H1 (cell line): ENCODE data around the gene VSIG2. TPM values are rescaled to one million over a fixed set of nuclear protein-coding genes. Genes with fewer than 3 reads are reported as not detected.

ENCODE experiments used
- CHD7 ChIP-seq: fragments of 300-600 bp; sonication (generic); IDR thresholded peaks from 2 replicates; pipeline ENCODE4 v1.7.1; 2012; ENCODE audit warnings: low read length, moderate library complexity, mild to moderate bottlenecking, inconsistent platforms; ENCODE audit not compliant: insufficient replicate concordance
- polyA plus RNA-seq, 7 experiments: library from polyadenylated mRNA; depleted of rRNA in 3 of 7; stranded (reverse) in 5 of 7; unstranded in 2 of 7; fragments of >200 nt in 5 of 7; fragments of 200-250 nt in 2 of 7; gene quantifications; 1 replicate in 5 of 7; 2 replicates in 1 of 7; 4 replicates in 1 of 7; pipeline versions ENCODE4 v1.2.1 to v1.2.3, GENCODE V29; 2011 to 2013; ENCODE audit warnings: missing spikeins in 2 of 7, mixed read lengths in 2 of 7
- total RNA-seq: library from RNA; stranded (reverse); fragmentation: NEBNext Ultra II Directional; extraction: Animal tissue kit (Norgen Biotek cat#: 25700); gene quantifications from 2 replicates; pipeline ENCODE4 v1.2.1, GENCODE V29; 2021

Gene VSIG2
- total and polyA plus RNA-seq, 2 of the 8 experiments (the other 6 are each of a cell fraction or from before 2014, with no cell fraction given), result 0.18 TPM; not detected in 1

- no peak for TF ChIP-seq CHD7
- TF ChIP-seq, all 59 proteins: peak for 1
Measured at GRCh38 chr11:124760806-124761205, 8.8 kb upstream of the VSIG2 start (continued).
